K562 (cell line): ENCODE results near the gene NPAS3. TPM values are rescaled to one million over a fixed set of nuclear protein-coding genes. Genes with fewer than 3 reads are reported as not detected.

ENCODE experiments used
- ATAC-seq: fragments of 200-7000 bp; cut with Tn5 transposase; 3 replicates; pipeline ENCODE4 v1.9.1; 2020; ENCODE audit warnings: moderate library complexity
- BruUV-seq: library from RNA; stranded (reverse); fragments of 400-500 nt; replicated peaks from 2 replicates; lab custom pipeline; 2021; lab: Mats Ljungman, UMichigan
- CTCF ChIA-PET: fragments of 300-600 bp; formaldehyde crosslinking; extraction: SDS; loops from one replicate; lab custom pipeline; 2021; ENCODE audit warnings: low intra/inter-chr PET ratio; lab: Yijun Ruan, JAX
- POLR2A ChIA-PET: fragments of 300-600, 350-650 bp; sonication (Branson Sonifier 250); formaldehyde crosslinking; extraction: SDS; loops from one replicate; lab custom pipeline; 2021; ENCODE audit warnings: antibody characterized with exemption, inconsistent platforms; lab: Yijun Ruan, JAX
- DNase-seq, 4 experiments: peaks; one replicate each; pipeline versions ENCODE4 v3.0.0 to v3.0.0-alpha.2; 2011 to 2018; ENCODE audit warnings: low spot score in 3 of 4, mixed read lengths in 3 of 4; ENCODE audit errors: extremely low read depth in 1 of 4
- FAIRE-seq: peaks from 2 replicates; lab custom pipeline; 2011; peaks lifted over from hg19 to GRCh38; lab: Jason Lieb, UNC
- H2AFZ ChIP-seq: 2 replicates; pipeline ENCODE4 v1.6.0; 2011; ENCODE audit warnings: low read depth, low read length, control low read depth, inconsistent platforms
- H3K27ac ChIP-seq: fragments of 200-600 bp; 3 replicates; pipeline ENCODE4 v1.8.0; 2011; ENCODE audit warnings: low read depth, mild to moderate bottlenecking, control low read depth, inconsistent platforms, low read length, moderate library complexity, mixed read lengths; ENCODE audit errors: extremely low read depth
- H3K27me3 ChIP-seq, 2 experiments: fragments of 300-600 bp in 1 of 2; 2 replicates in 1 of 2; 3 replicates in 1 of 2; pipeline versions ENCODE4 v1.6.0 to v1.8.0; 2011; ENCODE audit warnings: inconsistent platforms in 2 of 2, low read length in 2 of 2, mild to moderate bottlenecking in 1 of 2, mixed read lengths in 1 of 2, moderate library complexity in 1 of 2; ENCODE audit not compliant: control insufficient read depth in 2 of 2, insufficient read depth in 2 of 2
- H3K36me3 ChIP-seq: fragments of 300-600 bp; 3 replicates; pipeline ENCODE4 v1.8.0; 2011; ENCODE audit warnings: mild to moderate bottlenecking, low read length, inconsistent platforms; ENCODE audit not compliant: control insufficient read depth, insufficient read depth
- H3K4me1 ChIP-seq, 2 experiments: fragments of 200-600 bp in 1 of 2; replicated peaks in 1 of 2; 2 replicates in 1 of 2; 3 replicates in 1 of 2; pipeline versions ENCODE4 v1.5.1 to v1.8.0; 2011; ENCODE audit warnings: inconsistent platforms in 2 of 2, low read length in 2 of 2, mild to moderate bottlenecking in 1 of 2, mixed read lengths in 1 of 2, moderate library complexity in 1 of 2; ENCODE audit not compliant: control insufficient read depth in 2 of 2, insufficient read depth in 2 of 2
- H3K4me2 ChIP-seq: 2 replicates; pipeline ENCODE4 v1.6.1; 2011; ENCODE audit warnings: low read length, control low read depth, inconsistent platforms, mixed read lengths; ENCODE audit not compliant: insufficient read depth
- H3K4me3 ChIP-seq: fragments of 200-600 bp; sonication (generic), shearing (Covaris generic); 2 replicates; pipeline ENCODE4 v1.5.1; 2016; ENCODE audit warnings: control low read depth, inconsistent platforms
- H3K79me2 ChIP-seq: fragments of 200-600 bp; 3 replicates; pipeline ENCODE4 v1.8.0; 2011; ENCODE audit warnings: low read length, inconsistent platforms; ENCODE audit not compliant: control insufficient read depth, insufficient read depth
- H3K9ac ChIP-seq, 2 experiments: 2 replicates each; pipeline versions ENCODE4 v1.6.0 to v1.6.1; 2011; ENCODE audit warnings: low read depth in 2 of 2, low read length in 2 of 2, control low read depth in 1 of 2, inconsistent platforms in 1 of 2, mild to moderate bottlenecking in 1 of 2, mixed read lengths in 1 of 2; ENCODE audit not compliant: insufficient read depth in 1 of 2
- H3K9me1 ChIP-seq: one replicate; pipeline ENCODE4 v1.6.0; 2011; ENCODE audit warnings: inconsistent platforms, mild to moderate bottlenecking, low read length, moderate library complexity; ENCODE audit not compliant: control insufficient read depth, insufficient read depth
- H3K9me3 ChIP-seq: replicated peaks from 2 replicates; pipeline ENCODE4 v1.5.1; 2011; ENCODE audit warnings: low read depth, low read length, inconsistent platforms; ENCODE audit not compliant: control insufficient read depth, insufficient read depth
- H4K20me1 ChIP-seq: replicated peaks from 2 replicates; pipeline ENCODE4 v1.6.1; 2011; ENCODE audit warnings: low read length, inconsistent platforms, mixed read lengths; ENCODE audit not compliant: control insufficient read depth, insufficient read depth
- EWSR1 ChIP-seq: fragments of 450-650 bp; IDR thresholded peaks from 2 replicates; pipeline ENCODE4 v1.6.1; 2018; ENCODE audit warnings: borderline replicate concordance, mild to moderate bottlenecking, low read depth, moderate library complexity; ENCODE audit not compliant: partially characterized antibody
- SAP30 ChIP-seq: fragments of 200-600 bp; sonication (generic); IDR thresholded peaks from 2 replicates; pipeline ENCODE4 v1.6.1; 2012; ENCODE audit warnings: borderline replicate concordance, low read depth, mild to moderate bottlenecking, moderate library complexity, low read length, control low read depth, inconsistent platforms; ENCODE audit not compliant: insufficient read depth, poor library complexity, severe bottlenecking
- SOX6 ChIP-seq: fragments of 450-650 bp; IDR thresholded peaks from 2 replicates; pipeline ENCODE4 v1.6.1; 2014; ENCODE audit warnings: mild to moderate bottlenecking
- TAF1 ChIP-seq: IDR thresholded peaks from 2 replicates; pipeline ENCODE4 v1.6.1; 2011; ENCODE audit warnings: mild to moderate bottlenecking, low read length, moderate library complexity; ENCODE audit not compliant: insufficient read depth, control insufficient read depth, severe bottlenecking; ENCODE audit errors: extremely low read depth
- TAL1 ChIP-seq: fragments of 450-650 bp; IDR thresholded peaks from 2 replicates; pipeline ENCODE4 v1.6.1; 2016; ENCODE audit warnings: mild to moderate bottlenecking
- TSC22D4 ChIP-seq: fragments of 450-650 bp; IDR thresholded peaks from 2 replicates; pipeline ENCODE4 v1.6.1; 2016; ENCODE audit warnings: missing genetic modification characterization, missing biosample characterization, control low read depth
- WGBS: fragments of 100-300 bp; shearing (Covaris generic); methylation state at CpG from one replicate; pipeline ENCODE4 v1.1.6; 2016; ENCODE audit warnings: low coverage, mixed read lengths; ENCODE audit not compliant: insufficient coverage; ENCODE audit errors: missing lambda C conversion rate; 5-methylcytosine and 5-hydroxymethylcytosine counted together
- in situ Hi-C: fragments of 300-500 bp; cut with MboI; formaldehyde crosslinking; loops from 4 replicates; pipeline ENCODE4 v1.15.0; 2018; ENCODE audit warnings: inconsistent platforms, mixed read lengths
- intact Hi-C: fragments of 100-400 bp; cut with micrococcal nuclease; formaldehyde crosslinking; loops from 2 replicates; pipeline ENCODE4 v1.14.2; 2022
- polyA plus RNA-seq, 8 experiments: library from polyadenylated mRNA; depleted of rRNA in 4 of 8; stranded (reverse) in 5 of 8; unstranded in 3 of 8; fragments of >200 nt; fragmentation: Nextera tagmentation in 2 of 8; fragmentation: Illumina TruSeq in 1 of 8; extraction: Ambion mirVana in 2 of 8; extraction: Trizol in 1 of 8; gene quantifications; 2 replicates each; pipeline versions ENCODE4 v1.2.1 to v1.2.3, GENCODE V29; 2011 to 2014; ENCODE audit warnings: inconsistent platforms in 1 of 8, missing spikeins in 1 of 8
- total RNA-seq, 7 experiments: library from RNA; depleted of rRNA in 6 of 7; stranded (reverse); fragments of >200 nt in 6 of 7; fragmentation: Illumina TruSeq in 2 of 7; extraction: Trizol in 2 of 7; gene quantifications; 2 replicates each; pipeline versions ENCODE4 v1.2.1 to v1.2.3, GENCODE V29; 2011 to 2021; ENCODE audit warnings: low replicate concordance in 1 of 7

NPAS3 gene
- total and polyA plus RNA-seq, 9 of the 15 experiments (the other 6 are each of a cell fraction or from before 2014, with no cell fraction given), result 0.04 TPM; not detected in 8

DNA sequence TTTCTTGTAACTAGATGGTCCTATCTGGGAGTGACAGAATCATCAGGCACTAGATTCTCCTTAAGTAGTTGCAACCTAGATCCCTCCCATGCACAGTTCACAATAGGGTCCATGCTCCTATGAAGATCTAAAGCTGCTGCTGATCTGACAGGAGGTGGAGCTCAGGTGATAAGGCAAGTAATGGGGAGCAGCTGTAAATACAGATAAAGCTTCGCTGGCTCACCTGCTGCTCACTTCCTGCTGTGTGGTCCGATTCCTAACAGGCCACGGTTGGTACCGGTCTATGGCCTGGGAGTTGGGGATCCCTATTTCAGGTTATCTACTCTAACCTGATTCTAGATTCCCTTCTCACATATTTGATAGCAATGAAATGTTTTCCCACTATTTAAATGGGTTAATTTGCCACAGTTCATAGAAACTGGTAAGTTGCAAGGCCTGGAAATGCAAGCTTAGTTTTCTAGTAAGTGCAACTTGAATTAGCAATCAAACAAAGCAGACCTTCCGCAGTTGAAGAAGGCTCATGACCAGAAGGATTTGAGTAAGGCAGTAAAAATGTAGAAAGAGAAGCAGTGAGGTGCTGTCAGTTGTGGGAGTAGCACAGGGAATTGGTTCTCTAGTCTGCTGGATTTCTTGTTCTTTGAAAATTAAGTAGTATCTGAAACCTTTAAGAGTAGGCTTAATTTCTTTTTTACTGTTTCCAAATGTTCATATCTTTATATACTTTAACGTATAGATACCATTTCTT, 679.9 kb downstream of the NPAS3 start (continued):
- TF ChIP-seq SOX6 (0 out of 2 replicates have a peak, but pooled peaks have one; percentile 18), EWSR1 (no peak), TAL1 (peak; percentile 56)

DNA sequence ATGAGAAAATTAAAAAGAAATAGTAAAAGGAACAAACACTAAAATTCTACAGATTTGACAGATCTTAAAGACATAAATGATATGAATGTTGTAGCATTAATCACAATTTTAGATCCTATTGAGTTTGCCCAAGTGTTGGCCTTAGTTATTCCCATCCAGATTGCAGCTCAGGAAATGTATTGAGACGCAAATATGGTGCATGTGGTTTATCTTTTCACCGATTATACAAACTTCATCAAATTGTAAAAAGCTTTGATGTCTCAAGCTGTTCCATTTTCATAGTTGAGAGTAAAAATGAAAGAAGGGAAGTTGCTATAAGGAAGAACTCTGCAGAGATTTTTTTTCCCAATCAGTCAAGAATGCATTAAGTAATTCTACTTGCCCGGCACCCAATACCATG, 683.8 kb downstream of the NPAS3 start:
- Histone ChIP-seq H3K36me3 (no peaks in the 10 kb centered on the region), H3K4me1 (0 out of 5 replicates have a peak, but pooled peaks cover 0 to 2% of the 10 kb centered on the region in 2 experiments), H3K4me2 (no peak overlapping the region), H3K79me2 (no peaks in the 10 kb centered on the region), H2AFZ (no peak overlapping the region), H3K9me1 (no peaks in the 10 kb centered on the region), H3K27me3 (no peaks in the 10 kb centered on the region), H3K4me3 (no peak overlapping the region), H3K27ac (no peak overlapping the region), H3K9me3 (no peaks in the 10 kb centered on the region), H3K9ac (no peak overlapping the region), H4K20me1 (no peaks in the 10 kb centered on the region)
- DNase-seq, result no peak
- WGBS, result 23% methylated on average over 3 of the region's 3 CpGs
- no peak for FAIRE-seq
- no peak for TF ChIP-seq SAP30
- no peak for TF ChIP-seq TSC22D4
- TF ChIP-seq TAF1, result no peak
- POLR2A ChIA-PET, result no interaction called here
- CTCF ChIA-PET, result no interaction called here
- intact Hi-C loops, result no loop called here
- no peak for ATAC-seq
- in situ Hi-C loops, result no loop called here
- BruUV-seq, result no TSS peak
